Measurements from ENCODE around the gene CDC42EP2.

Gene CDC42EP2

GRCh38 chr11:65325435-65325834 lies 10.8 kb downstream of the CDC42EP2 start:
- TF ChIP-seq SPI1 (IDR thresholded peaks at IDR 0.05; ENCODE audit: borderline replicate concordance, low read depth) (no peak), POLR2AphosphoS5 (IDR thresholded peaks at IDR 0.05; ENCODE audit: low read depth) (no peak), CTCF (IDR thresholded peaks at IDR 0.05; ENCODE audit: insufficient read depth, low read length) (no peak), GABPA (IDR thresholded peaks at IDR 0.05; ENCODE audit: low read depth) (no peak), REST (IDR thresholded peaks at IDR 0.05; ENCODE audit: insufficient replicate concordance, low read depth) (no peak)
- DNase-seq (ENCODE audit: low read depth in 1 of 2, low spot score in 1 of 2): no peak
- no peaks in the 10 kb centered on the region for H3K27me3 ChIP-seq (ENCODE audit: insufficient read depth, poor library complexity, severe bottlenecking)
- H3K4me3 ChIP-seq (replicated peaks; ENCODE audit: insufficient read depth, low read length): no peak overlapping the region
- no peak overlapping the region for H3K27ac ChIP-seq (replicated peaks)

- TF ChIP-seq SPI1 (IDR thresholded peaks at IDR 0.05; ENCODE audit: borderline replicate concordance, low read depth): no peak
- TF ChIP-seq GABPA (IDR thresholded peaks at IDR 0.05; ENCODE audit: low read depth): no peak
- TF ChIP-seq CTCF (IDR thresholded peaks at IDR 0.05; ENCODE audit: insufficient read depth, low read length): no peak
- TF ChIP-seq REST (IDR thresholded peaks at IDR 0.05; ENCODE audit: insufficient replicate concordance, low read depth): no peak
- no peak for TF ChIP-seq POLR2AphosphoS5 (IDR thresholded peaks at IDR 0.05; ENCODE audit: low read depth)
- Histone ChIP-seq H3K4me3 (replicated peaks; ENCODE audit: insufficient read depth, low read length) (no peak overlapping the region), H3K27ac (replicated peaks) (no peak overlapping the region), H3K27me3 (ENCODE audit: insufficient read depth, poor library complexity, severe bottlenecking) (no peaks in the 10 kb centered on the region)
- no peak for DNase-seq (ENCODE audit: low read depth in 1 of 2, low spot score in 1 of 2)
Observed at GRCh38 chr11:65327021-65327420, 12.4 kb downstream of the CDC42EP2 start.

- DNase-seq (ENCODE audit: low read depth in 1 of 2, low spot score in 1 of 2): no peak
- Histone ChIP-seq H3K4me3 (replicated peaks; ENCODE audit: insufficient read depth, low read length) (no peak overlapping the region), H3K27ac (replicated peaks) (peak overlapping the region; percentile 4; the same call in 1 of the 2 replicates), H3K27me3 (ENCODE audit: insufficient read depth, poor library complexity, severe bottlenecking) (no peaks in the 10 kb centered on the region)
- no peak for TF ChIP-seq POLR2AphosphoS5 (IDR thresholded peaks at IDR 0.05; ENCODE audit: low read depth)
- peak; percentile 41; the same call in 1 of the 2 replicates for TF ChIP-seq SPI1 (IDR thresholded peaks at IDR 0.05; ENCODE audit: borderline replicate concordance, low read depth)
Observed at GRCh38 chr11:65329478-65329877, 14.8 kb downstream of the CDC42EP2 start.

GRCh38 chr11:65329944-65330403 lies 15.3 kb downstream of the CDC42EP2 start:
- no peaks in the 10 kb centered on the region for H3K27me3 ChIP-seq (ENCODE audit: insufficient read depth, poor library complexity, severe bottlenecking)
- peak; percentile 58 to 86 for DNase-seq (ENCODE audit: low read depth in 1 of 2, low spot score in 1 of 2)
- no peak overlapping the region for H3K4me3 ChIP-seq (replicated peaks; ENCODE audit: insufficient read depth, low read length)
- TF ChIP-seq CTCF (IDR thresholded peaks at IDR 0.05; ENCODE audit: insufficient read depth, low read length): peak; percentile 61
- TF ChIP-seq REST (IDR thresholded peaks at IDR 0.05; ENCODE audit: insufficient replicate concordance, low read depth): no peak
- peak overlapping the region; percentile 4; the same call in 1 of the 2 replicates for H3K27ac ChIP-seq (replicated peaks)

Measured in HL-60 (cell line).